ENCODE results near the gene KIF23. TPM values are rescaled to one million over a fixed set of nuclear protein-coding genes. Genes with fewer than 3 reads are reported as not detected.

The KIF23 gene
- polyA plus RNA-seq, 2 donors: 4.7 to 8.1 TPM

DNA sequence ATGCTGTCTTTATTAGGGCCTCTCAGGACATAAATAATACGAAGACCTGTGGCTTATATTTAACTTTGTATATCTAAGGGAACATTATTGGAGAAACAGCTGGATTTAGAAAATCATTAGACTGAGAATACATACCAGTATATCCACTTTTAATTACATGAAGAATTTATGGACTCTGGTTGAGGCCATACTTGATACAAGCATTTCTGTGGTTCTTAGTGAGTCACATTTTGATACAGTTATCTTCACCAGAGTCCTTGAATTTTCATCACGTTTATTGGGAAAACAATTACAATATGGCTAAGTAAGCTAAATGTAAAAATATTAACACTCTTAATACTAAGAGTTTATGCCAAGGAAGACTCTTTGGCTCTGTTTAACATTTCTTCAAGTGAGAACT, 9.9 kb downstream of the KIF23 start:
- H3K36me3 ChIP-seq (ENCODE audit: control insufficient read depth in 2 of 2, insufficient read depth in 2 of 2, low read length in 1 of 2): no peaks in the 10 kb centered on the region
- H3K4me3 ChIP-seq (ENCODE audit: low read depth in 1 of 2, low read length in 2 of 2): no peak overlapping the region
- no peaks in the 10 kb centered on the region for H3K4me1 ChIP-seq (ENCODE audit: control insufficient read depth in 2 of 2, insufficient read depth in 2 of 2, low read length in 1 of 2)
- no peaks in the 10 kb centered on the region for H3K27me3 ChIP-seq (ENCODE audit: control insufficient read depth in 1 of 2, insufficient read depth in 2 of 2, low read length in 2 of 2)
- H3K27ac ChIP-seq (ENCODE audit: low read depth in 2 of 2, low read length in 1 of 2): no peak overlapping the region
- WGBS, 2 donors: 85 to 90% methylated on average over 2 of the region's 2 CpGs
- no peaks in the 10 kb centered on the region for H3K9me3 ChIP-seq (ENCODE audit: control insufficient read depth in 2 of 2, insufficient read depth in 1 of 2, low read depth in 1 of 2, low read length in 1 of 2)

DNA sequence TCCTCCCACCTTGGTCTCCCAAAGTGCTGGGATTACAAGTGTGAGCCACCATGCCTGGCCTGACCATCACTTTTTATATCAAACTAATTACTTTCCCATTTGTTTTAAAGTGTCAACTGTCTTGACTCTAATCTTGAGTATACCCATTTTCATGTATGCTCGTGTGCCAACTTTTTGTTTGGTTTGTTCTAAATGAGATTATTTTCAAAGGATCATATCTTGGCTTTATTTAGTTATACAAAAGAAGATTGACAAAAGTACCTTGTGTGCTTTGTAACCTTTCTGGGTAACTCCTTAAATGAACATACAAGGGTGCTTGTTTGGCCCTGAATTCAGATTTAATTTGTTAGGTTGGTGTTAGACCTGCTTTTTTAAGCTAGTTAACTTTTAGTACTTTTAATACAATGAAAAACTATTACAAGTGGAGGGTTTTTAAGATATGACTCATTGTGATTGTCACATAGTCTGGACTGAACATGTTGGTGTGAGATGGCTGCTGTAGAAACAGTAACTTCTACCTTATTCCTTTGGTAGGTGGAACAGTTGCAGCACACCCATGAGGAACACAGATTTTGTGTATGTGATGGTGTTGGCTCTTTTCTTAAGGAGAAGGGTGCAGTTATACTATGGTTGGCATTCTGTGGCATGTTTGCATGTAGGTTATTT, 10.7 kb downstream of the KIF23 start:
- H3K4me1 ChIP-seq (ENCODE audit: control insufficient read depth in 2 of 2, insufficient read depth in 2 of 2, low read length in 1 of 2): no peaks in the 10 kb centered on the region
- no peaks in the 10 kb centered on the region for H3K9me3 ChIP-seq (ENCODE audit: control insufficient read depth in 2 of 2, insufficient read depth in 1 of 2, low read depth in 1 of 2, low read length in 1 of 2)
- H3K4me3 ChIP-seq (ENCODE audit: low read depth in 1 of 2, low read length in 2 of 2): no peak overlapping the region
- H3K27me3 ChIP-seq (ENCODE audit: control insufficient read depth in 1 of 2, insufficient read depth in 2 of 2, low read length in 2 of 2): no peaks in the 10 kb centered on the region
- 65 to 92% methylated on average over 1 of the region's 1 CpG for WGBS, 2 donors
- H3K27ac ChIP-seq (ENCODE audit: low read depth in 2 of 2, low read length in 1 of 2): no peak overlapping the region
- H3K36me3 ChIP-seq (ENCODE audit: control insufficient read depth in 2 of 2, insufficient read depth in 2 of 2, low read length in 1 of 2): no peaks in the 10 kb centered on the region

DNA sequence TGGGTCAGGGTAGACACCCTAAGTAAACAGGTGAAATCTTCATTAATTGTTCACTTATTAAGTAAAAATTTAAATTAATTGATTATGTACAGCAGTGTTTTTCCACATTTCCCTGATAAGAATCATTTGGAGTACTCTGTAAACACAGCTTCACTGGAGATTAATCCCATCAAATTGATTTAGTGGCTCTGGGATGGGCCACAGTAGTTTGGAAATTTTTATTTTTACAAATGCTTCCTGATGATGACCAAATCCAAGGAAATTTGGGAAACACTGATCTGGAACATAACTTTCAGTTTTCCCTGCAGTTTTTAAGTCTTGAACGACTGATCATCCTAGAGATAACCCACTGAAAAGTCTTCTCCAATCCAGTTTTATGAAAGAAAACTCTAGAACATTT, 19.7 kb downstream of the KIF23 start:
- WGBS, 2 donors: 85 to 94% methylated on average over 1 of the region's 1 CpG
- no peaks in the 10 kb centered on the region for H3K9me3 ChIP-seq (ENCODE audit: control insufficient read depth in 2 of 2, insufficient read depth in 1 of 2, low read depth in 1 of 2, low read length in 1 of 2)
- H3K36me3 ChIP-seq (ENCODE audit: control insufficient read depth in 2 of 2, insufficient read depth in 2 of 2, low read length in 1 of 2): peaks cover 0 to 6% of the 10 kb centered on the region in 2 donors
- no peaks in the 10 kb centered on the region for H3K27me3 ChIP-seq (ENCODE audit: control insufficient read depth in 1 of 2, insufficient read depth in 2 of 2, low read length in 2 of 2)
- no peaks in the 10 kb centered on the region for H3K4me1 ChIP-seq (ENCODE audit: control insufficient read depth in 2 of 2, insufficient read depth in 2 of 2, low read length in 1 of 2)
- no peak overlapping the region for H3K4me3 ChIP-seq (ENCODE audit: low read depth in 1 of 2, low read length in 2 of 2)
- no peak overlapping the region for H3K27ac ChIP-seq (ENCODE audit: low read depth in 2 of 2, low read length in 1 of 2)

DNA sequence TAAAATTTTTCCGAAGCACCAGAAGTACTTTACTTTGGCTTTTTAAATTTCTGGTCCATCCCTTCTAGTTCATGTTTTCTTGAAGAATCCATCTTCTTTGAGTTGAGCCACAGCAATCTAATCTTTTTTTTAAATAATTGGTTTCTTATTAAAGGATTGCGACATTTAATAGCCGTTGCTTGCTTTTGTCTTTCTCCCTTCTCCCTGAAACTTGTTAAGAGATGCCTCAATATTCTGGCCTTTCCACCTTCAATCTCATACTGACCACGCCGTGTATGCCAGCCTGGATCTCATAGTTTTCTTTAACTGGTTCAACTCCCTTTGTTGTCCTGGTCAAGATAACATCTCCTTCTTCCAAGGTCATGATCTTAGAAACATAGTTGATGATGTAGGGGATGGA, 20.1 kb downstream of the KIF23 start:
- no peaks in the 10 kb centered on the region for H3K4me1 ChIP-seq (ENCODE audit: control insufficient read depth in 2 of 2, insufficient read depth in 2 of 2, low read length in 1 of 2)
- no peaks in the 10 kb centered on the region for H3K27me3 ChIP-seq (ENCODE audit: control insufficient read depth in 1 of 2, insufficient read depth in 2 of 2, low read length in 2 of 2)
- H3K36me3 ChIP-seq (ENCODE audit: control insufficient read depth in 2 of 2, insufficient read depth in 2 of 2, low read length in 1 of 2): peaks cover 0 to 6% of the 10 kb centered on the region in 2 donors
- 90 to 93% methylated on average over 5 of the region's 5 CpGs for WGBS, 2 donors
- no peak overlapping the region for H3K27ac ChIP-seq (ENCODE audit: low read depth in 2 of 2, low read length in 1 of 2)
- H3K4me3 ChIP-seq (ENCODE audit: low read depth in 1 of 2, low read length in 2 of 2): no peak overlapping the region
- no peaks in the 10 kb centered on the region for H3K9me3 ChIP-seq (ENCODE audit: control insufficient read depth in 2 of 2, insufficient read depth in 1 of 2, low read depth in 1 of 2, low read length in 1 of 2)

DNA sequence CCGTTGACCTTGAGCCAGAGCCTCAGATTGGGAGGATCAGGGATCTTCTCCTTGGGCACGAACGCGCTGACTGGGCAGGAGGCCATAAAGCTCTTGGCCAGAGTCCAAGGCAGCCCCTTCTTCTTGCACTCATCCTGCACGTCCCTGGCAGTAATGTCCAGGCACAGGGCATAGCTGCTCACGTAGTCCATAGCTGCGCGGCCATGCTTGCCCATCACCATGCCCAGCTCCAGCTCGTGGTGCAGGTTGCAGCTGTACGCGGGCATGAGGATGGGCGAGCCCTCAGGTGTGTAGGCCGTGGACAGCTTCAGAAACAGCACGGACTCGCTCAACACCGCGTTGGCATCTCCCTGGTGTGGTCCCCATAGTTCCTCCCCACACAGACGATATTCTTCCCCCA, 20.5 kb downstream of the KIF23 start:
- 96 to 98% methylated on average over 18 of the region's 18 CpGs for WGBS, 2 donors
- no peaks in the 10 kb centered on the region for H3K27me3 ChIP-seq (ENCODE audit: control insufficient read depth in 1 of 2, insufficient read depth in 2 of 2, low read length in 2 of 2)
- no peak overlapping the region for H3K4me3 ChIP-seq (ENCODE audit: low read depth in 1 of 2, low read length in 2 of 2)
- peaks cover 0 to 6% of the 10 kb centered on the region in 2 donors for H3K36me3 ChIP-seq (ENCODE audit: control insufficient read depth in 2 of 2, insufficient read depth in 2 of 2, low read length in 1 of 2)
- H3K9me3 ChIP-seq (ENCODE audit: control insufficient read depth in 2 of 2, insufficient read depth in 1 of 2, low read depth in 1 of 2, low read length in 1 of 2): no peaks in the 10 kb centered on the region
- H3K4me1 ChIP-seq (ENCODE audit: control insufficient read depth in 2 of 2, insufficient read depth in 2 of 2, low read length in 1 of 2): no peaks in the 10 kb centered on the region
- H3K27ac ChIP-seq (ENCODE audit: low read depth in 2 of 2, low read length in 1 of 2): no peak overlapping the region

DNA sequence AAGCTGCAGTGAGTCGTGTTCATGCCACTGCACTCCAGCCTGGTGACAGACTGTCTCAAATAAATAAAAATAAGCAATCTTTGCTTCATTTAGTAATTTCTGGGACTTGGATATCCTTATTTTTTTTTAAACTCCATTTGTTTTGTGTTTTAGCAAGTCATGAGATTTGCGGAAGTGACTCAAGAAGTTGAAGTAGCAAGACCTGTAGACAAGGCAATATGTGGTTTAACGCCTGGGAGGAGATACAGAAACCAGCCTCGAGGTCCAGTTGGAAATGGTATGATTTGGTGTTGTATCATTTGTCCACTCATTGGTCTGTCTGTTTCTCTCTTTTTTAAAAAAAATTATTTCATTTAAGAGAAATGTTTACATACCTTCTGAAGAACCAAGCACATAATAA, 21.8 kb downstream of the KIF23 start:
- Histone ChIP-seq H3K9me3 (ENCODE audit: control insufficient read depth in 2 of 2, insufficient read depth in 1 of 2, low read depth in 1 of 2, low read length in 1 of 2) (no peaks in the 10 kb centered on the region), H3K27me3 (ENCODE audit: control insufficient read depth in 1 of 2, insufficient read depth in 2 of 2, low read length in 2 of 2) (no peaks in the 10 kb centered on the region), H3K4me1 (ENCODE audit: control insufficient read depth in 2 of 2, insufficient read depth in 2 of 2, low read length in 1 of 2) (no peaks in the 10 kb centered on the region), H3K27ac (ENCODE audit: low read depth in 2 of 2, low read length in 1 of 2) (no peak overlapping the region), H3K36me3 (ENCODE audit: control insufficient read depth in 2 of 2, insufficient read depth in 2 of 2, low read length in 1 of 2) (peaks cover 4 to 6% of the 10 kb centered on the region in 2 donors), H3K4me3 (ENCODE audit: low read depth in 1 of 2, low read length in 2 of 2) (no peak overlapping the region)
- 94 to 96% methylated on average over 4 of the region's 4 CpGs for WGBS, 2 donors

DNA sequence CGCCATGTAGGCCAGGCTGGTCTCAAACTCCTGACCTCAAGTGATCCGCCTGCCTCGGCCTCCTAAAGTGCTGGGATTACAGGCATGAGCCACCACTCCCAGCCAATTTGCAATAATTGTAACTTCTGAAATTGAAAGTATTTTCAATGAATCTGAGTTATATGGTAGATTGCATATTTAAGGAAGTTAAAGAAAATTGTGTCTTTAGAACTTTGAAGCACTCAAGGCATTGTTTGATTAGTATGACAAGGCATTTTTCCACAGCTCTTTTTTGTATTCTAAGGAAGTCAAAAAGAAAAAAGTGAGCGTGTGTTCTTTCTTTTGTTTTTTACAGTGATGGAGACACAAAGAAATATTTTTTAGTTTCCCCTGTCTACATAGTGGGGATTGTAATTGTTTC, 22.8 kb downstream of the KIF23 start:
- Histone ChIP-seq H3K9me3 (ENCODE audit: control insufficient read depth in 2 of 2, insufficient read depth in 1 of 2, low read depth in 1 of 2, low read length in 1 of 2) (no peaks in the 10 kb centered on the region), H3K4me1 (ENCODE audit: control insufficient read depth in 2 of 2, insufficient read depth in 2 of 2, low read length in 1 of 2) (no peaks in the 10 kb centered on the region), H3K27me3 (ENCODE audit: control insufficient read depth in 1 of 2, insufficient read depth in 2 of 2, low read length in 2 of 2) (no peaks in the 10 kb centered on the region), H3K36me3 (ENCODE audit: control insufficient read depth in 2 of 2, insufficient read depth in 2 of 2, low read length in 1 of 2) (peaks cover 6% of the 10 kb centered on the region in 2 donors), H3K4me3 (ENCODE audit: low read depth in 1 of 2, low read length in 2 of 2) (no peak overlapping the region), H3K27ac (ENCODE audit: low read depth in 2 of 2, low read length in 1 of 2) (no peak overlapping the region)
- 95 to 97% methylated on average over 4 of the region's 4 CpGs for WGBS, 2 donors

DNA sequence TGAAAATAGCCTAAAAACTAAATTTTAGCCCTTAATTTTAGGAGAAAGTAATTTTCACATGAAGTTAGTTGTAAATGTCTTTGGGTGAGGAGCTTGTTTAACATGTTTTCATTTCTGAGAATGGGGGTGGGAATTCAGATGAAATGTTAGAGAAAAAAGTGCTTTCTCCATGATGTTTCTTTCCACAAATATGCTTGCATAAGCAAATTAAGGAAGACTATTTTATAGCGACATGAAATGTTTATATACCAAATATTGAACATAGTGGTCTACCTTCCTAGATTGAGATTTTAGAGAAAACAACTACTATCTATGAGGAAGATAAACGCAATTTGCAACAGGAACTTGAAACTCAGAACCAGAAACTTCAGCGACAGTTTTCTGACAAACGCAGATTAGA, 25.5 kb downstream of the KIF23 start:
- peaks cover 3 to 6% of the 10 kb centered on the region in 2 donors for H3K36me3 ChIP-seq (ENCODE audit: control insufficient read depth in 2 of 2, insufficient read depth in 2 of 2, low read length in 1 of 2)

DNA sequence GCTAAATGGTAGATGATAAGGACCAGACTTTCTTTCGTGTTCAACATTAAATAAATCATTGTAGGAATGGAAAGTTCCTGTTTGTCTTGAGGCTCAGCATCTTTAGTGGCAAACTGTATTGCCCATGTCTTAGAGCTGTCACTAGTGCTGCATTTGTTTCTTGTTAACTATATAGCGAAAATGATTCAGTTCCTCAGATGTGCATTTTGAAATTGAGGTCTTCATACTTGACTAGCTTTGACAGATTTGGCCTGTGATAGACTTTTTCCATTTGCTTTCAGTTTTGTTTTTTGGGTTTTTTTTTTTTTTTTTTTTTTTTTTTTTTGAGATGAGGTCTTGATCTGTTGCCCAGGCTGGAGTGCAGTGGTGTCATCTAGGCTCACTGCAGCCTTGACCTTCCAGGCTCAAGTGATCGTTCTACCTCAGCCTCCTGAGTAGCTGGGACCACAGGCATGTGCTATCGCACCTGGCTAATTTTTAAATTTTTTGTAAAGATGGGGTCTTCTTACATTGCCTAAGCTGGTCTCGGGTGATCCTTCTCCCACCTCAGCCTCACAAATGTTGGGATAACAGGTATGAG, 29.0 kb downstream of the KIF23 start:
- Histone ChIP-seq H3K4me1 (ENCODE audit: control insufficient read depth in 2 of 2, insufficient read depth in 2 of 2, low read length in 1 of 2) (no peaks in the 10 kb centered on the region), H3K27ac (ENCODE audit: low read depth in 2 of 2, low read length in 1 of 2) (no peak overlapping the region), H3K9me3 (ENCODE audit: control insufficient read depth in 2 of 2, insufficient read depth in 1 of 2, low read depth in 1 of 2, low read length in 1 of 2) (no peaks in the 10 kb centered on the region), H3K36me3 (ENCODE audit: control insufficient read depth in 2 of 2, insufficient read depth in 2 of 2, low read length in 1 of 2) (peaks cover 0 to 6% of the 10 kb centered on the region in 2 donors), H3K27me3 (ENCODE audit: control insufficient read depth in 1 of 2, insufficient read depth in 2 of 2, low read length in 2 of 2) (no peaks in the 10 kb centered on the region), H3K4me3 (ENCODE audit: low read depth in 1 of 2, low read length in 2 of 2) (no peak overlapping the region)
- WGBS, 2 donors: 89 to 90% methylated on average over 5 of the region's 5 CpGs

More for the DNA sequence above, 25.5 kb downstream of the KIF23 start:
- Histone ChIP-seq H3K27me3 (ENCODE audit: control insufficient read depth in 1 of 2, insufficient read depth in 2 of 2, low read length in 2 of 2) (no peaks in the 10 kb centered on the region), H3K4me3 (ENCODE audit: low read depth in 1 of 2, low read length in 2 of 2) (no peak overlapping the region), H3K27ac (ENCODE audit: low read depth in 2 of 2, low read length in 1 of 2) (no peak overlapping the region), H3K9me3 (ENCODE audit: control insufficient read depth in 2 of 2, insufficient read depth in 1 of 2, low read depth in 1 of 2, low read length in 1 of 2) (no peaks in the 10 kb centered on the region), H3K4me1 (ENCODE audit: control insufficient read depth in 2 of 2, insufficient read depth in 2 of 2, low read length in 1 of 2) (no peaks in the 10 kb centered on the region)
- WGBS, 2 donors: 88 to 89% methylated on average over 4 of the region's 4 CpGs

DNA sequence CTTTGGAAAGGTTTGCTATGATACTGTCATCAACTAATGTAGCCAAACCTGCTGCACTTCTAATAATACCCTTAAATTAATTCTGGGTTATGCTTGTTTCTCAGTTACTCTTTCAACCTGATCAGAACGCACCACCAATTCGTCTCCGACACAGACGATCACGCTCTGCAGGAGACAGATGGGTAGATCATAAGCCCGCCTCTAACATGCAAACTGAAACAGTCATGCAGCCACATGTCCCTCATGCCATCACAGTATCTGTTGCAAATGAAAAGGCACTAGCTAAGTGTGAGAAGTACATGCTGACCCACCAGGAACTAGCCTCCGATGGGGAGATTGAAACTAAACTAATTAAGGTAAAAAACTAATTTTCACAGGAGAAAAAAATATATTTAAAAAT, 30.5 kb downstream of the KIF23 start:
- Histone ChIP-seq H3K27me3 (ENCODE audit: control insufficient read depth in 1 of 2, insufficient read depth in 2 of 2, low read length in 2 of 2) (no peaks in the 10 kb centered on the region), H3K4me1 (ENCODE audit: control insufficient read depth in 2 of 2, insufficient read depth in 2 of 2, low read length in 1 of 2) (no peaks in the 10 kb centered on the region), H3K9me3 (ENCODE audit: control insufficient read depth in 2 of 2, insufficient read depth in 1 of 2, low read depth in 1 of 2, low read length in 1 of 2) (no peaks in the 10 kb centered on the region), H3K27ac (ENCODE audit: low read depth in 2 of 2, low read length in 1 of 2) (no peak overlapping the region), H3K36me3 (ENCODE audit: control insufficient read depth in 2 of 2, insufficient read depth in 2 of 2, low read length in 1 of 2) (peaks cover 0 to 6% of the 10 kb centered on the region in 2 donors), H3K4me3 (ENCODE audit: low read depth in 1 of 2, low read length in 2 of 2) (no peak overlapping the region)
- WGBS, 2 donors: 95% methylated on average over 7 of the region's 7 CpGs

All from esophagus (tissue), 2 donors.